ENCODE results near the gene UBAC2. TPM values are rescaled to one million over a fixed set of nuclear protein-coding genes. Genes with fewer than 3 reads are reported as not detected.

Gene UBAC2
- total and polyA plus RNA-seq, 2 donors (not counting 3 experiments of a cell fraction or from before 2014, with no cell fraction given), result 45.7 to 54.4 TPM

GRCh38 chr13:99330942-99331341 lies 130.3 kb downstream of the UBAC2 start:
- POLR2A ChIA-PET, result no interaction called here
- intact Hi-C loops (cut with micrococcal nuclease), result no loop called here
- no peak overlapping the region for H3K4me3 ChIP-seq (replicated peaks in 1 of 3; ENCODE audit: insufficient read depth in 1 of 3, low read depth in 1 of 3, low read length in 3 of 3)
- no peaks in the 10 kb centered on the region for H3K9me3 ChIP-seq (replicated peaks; ENCODE audit: control insufficient read depth, insufficient read depth, low read length)
- H3K27me3 ChIP-seq (ENCODE audit: control insufficient read depth in 2 of 2, insufficient read depth in 2 of 2, low read length in 2 of 2), result no peaks in the 10 kb centered on the region
- no peak for DNase-seq (ENCODE audit: low read depth, low spot score)
- dilution Hi-C loops (cut with MboI; ENCODE audit: extremely low pct_ligation_motif_present, low sequenced_read_pairs), result no loop called here
- no peak overlapping the region for H2AFZ ChIP-seq (ENCODE audit: low read depth, low read length)
- H3K79me2 ChIP-seq (ENCODE audit: control insufficient read depth, insufficient read depth, low read length), result no peaks in the 10 kb centered on the region
- H4K20me1 ChIP-seq (replicated peaks; ENCODE audit: control insufficient read depth, extremely low read depth, insufficient read depth, low read length), result no peaks in the 10 kb centered on the region
- CTCF ChIA-PET, result interaction anchor here (1.7 kb wide), 1 partner anchor 24 kb away, joined by 4 read pairs; the partner anchor contains the start of gene GPR183
- no peak overlapping the region for H3K9ac ChIP-seq (replicated peaks; ENCODE audit: extremely low read depth, insufficient read depth, low read length)
- H3K36me3 ChIP-seq (ENCODE audit: control insufficient read depth in 2 of 2, extremely low read depth in 1 of 2, insufficient read depth in 2 of 2, low read length in 2 of 2), result no peaks in the 10 kb centered on the region
- no peak for FAIRE-seq
- H3K27ac ChIP-seq (ENCODE audit: insufficient read depth, low read depth, low read length), result no peak overlapping the region
- H3K4me2 ChIP-seq (ENCODE audit: insufficient read depth, low read length), result no peak overlapping the region
- no peaks in the 10 kb centered on the region for H3K9me1 ChIP-seq (replicated peaks; ENCODE audit: control insufficient read depth, extremely low read depth, insufficient read depth, low read length)
- TF ChIP-seq POLR2AphosphoS5 (IDR thresholded peaks at IDR 0.05; ENCODE audit: insufficient read depth, low read depth, low read length) (no peak), MAX (IDR thresholded peaks at IDR 0.05; ENCODE audit: insufficient read depth, insufficient read length) (no peak), POLR2A (IDR thresholded peaks at IDR 0.05; ENCODE audit: low read depth, low read length) (no peak), GATA2 (IDR thresholded peaks at IDR 0.05; ENCODE audit: insufficient read depth, insufficient read length, low read depth, low read length) (no peak), FOS (IDR thresholded peaks at IDR 0.05; ENCODE audit: borderline replicate concordance, insufficient read depth, low read length) (no peak), JUN (IDR thresholded peaks at IDR 0.05; ENCODE audit: borderline replicate concordance, insufficient read depth, insufficient read length, low read depth) (no peak), MYC (IDR thresholded peaks at IDR 0.05; ENCODE audit: low read depth, low read length) (no peak), EZH2 (IDR thresholded peaks at IDR 0.05; ENCODE audit: borderline replicate concordance, low read depth, low read length, severe bottlenecking) (no peak)
- TF ChIP-seq, protein P1, sequence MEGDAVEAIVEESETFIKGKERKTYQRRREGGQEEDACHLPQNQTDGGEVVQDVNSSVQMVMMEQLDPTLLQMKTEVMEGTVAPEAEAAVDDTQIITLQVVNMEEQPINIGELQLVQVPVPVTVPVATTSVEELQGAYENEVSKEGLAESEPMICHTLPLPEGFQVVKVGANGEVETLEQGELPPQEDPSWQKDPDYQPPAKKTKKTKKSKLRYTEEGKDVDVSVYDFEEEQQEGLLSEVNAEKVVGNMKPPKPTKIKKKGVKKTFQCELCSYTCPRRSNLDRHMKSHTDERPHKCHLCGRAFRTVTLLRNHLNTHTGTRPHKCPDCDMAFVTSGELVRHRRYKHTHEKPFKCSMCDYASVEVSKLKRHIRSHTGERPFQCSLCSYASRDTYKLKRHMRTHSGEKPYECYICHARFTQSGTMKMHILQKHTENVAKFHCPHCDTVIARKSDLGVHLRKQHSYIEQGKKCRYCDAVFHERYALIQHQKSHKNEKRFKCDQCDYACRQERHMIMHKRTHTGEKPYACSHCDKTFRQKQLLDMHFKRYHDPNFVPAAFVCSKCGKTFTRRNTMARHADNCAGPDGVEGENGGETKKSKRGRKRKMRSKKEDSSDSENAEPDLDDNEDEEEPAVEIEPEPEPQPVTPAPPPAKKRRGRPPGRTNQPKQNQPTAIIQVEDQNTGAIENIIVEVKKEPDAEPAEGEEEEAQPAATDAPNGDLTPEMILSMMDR (IDR thresholded peaks at IDR 0.05; ENCODE audit: extremely low read depth in 1 of 2, insufficient read depth in 1 of 2, low read depth in 1 of 2, low read length in 2 of 2), result no peak
- BruUV-seq (replicated peaks), result no TSS peak
- no peaks in the 10 kb centered on the region for H3K4me1 ChIP-seq (ENCODE audit: control insufficient read depth, extremely low read depth, insufficient read depth, low read length)
